RWPE2 (cell line): Measurements from ENCODE around the gene CNGA3.
"Not testable (repeated sequence)": the region's sequence is repeated elsewhere in the genome, so short reads cannot be mapped to it uniquely, and the experiment has no call there.

Source experiments
- ATAC-seq: fragments of 200-7000 bp; cut with Tn5 transposase; 3 replicates; pipeline ENCODE4 v1.9.1; 2021; ENCODE audit warnings: low read depth
- DNase-seq: peaks from one replicate; pipeline ENCODE4 v3.0.0-alpha.2; 2020; ENCODE audit warnings: low spot score
- H3K27ac ChIP-seq: fragments of 450-650 bp; 2 replicates; pipeline ENCODE4 v1.5.1; 2017; ENCODE audit warnings: mild to moderate bottlenecking; ENCODE audit not compliant: poor library complexity, severe bottlenecking
- H3K27me3 ChIP-seq: fragments of 250-450 bp; sonication (Bioruptor Pico); 2 replicates; pipeline ENCODE4 v1.5.1; 2021; ENCODE audit warnings: mild to moderate bottlenecking, moderate library complexity; ENCODE audit not compliant: insufficient read depth, poor library complexity, severe bottlenecking
- H3K36me3 ChIP-seq: fragments of 250-450 bp; sonication (Bioruptor Pico); 2 replicates; pipeline ENCODE4 v1.5.1; 2020; ENCODE audit warnings: low read depth, mild to moderate bottlenecking, moderate library complexity
- H3K4me1 ChIP-seq: fragments of 250-450 bp; sonication (Bioruptor Pico); 2 replicates; pipeline ENCODE4 v1.5.1; 2021; ENCODE audit warnings: mild to moderate bottlenecking, moderate library complexity; ENCODE audit not compliant: insufficient read depth, poor library complexity, severe bottlenecking
- H3K4me3 ChIP-seq: fragments of 250-450 bp; sonication (Bioruptor Pico); 2 replicates; pipeline ENCODE4 v1.5.1; 2021; ENCODE audit warnings: mild to moderate bottlenecking, moderate library complexity; ENCODE audit not compliant: severe bottlenecking
- H3K9me3 ChIP-seq: fragments of 250-450 bp; sonication (Bioruptor Pico); 2 replicates; pipeline ENCODE4 v1.5.1; 2021; ENCODE audit warnings: mild to moderate bottlenecking, moderate library complexity; ENCODE audit not compliant: severe bottlenecking
- TF ChIP-seq, protein P1 (sequence below): fragments of 450-650 bp; IDR thresholded peaks from one replicate; pipeline ENCODE4 v1.5.1; 2017; ENCODE audit warnings: mild to moderate bottlenecking, moderate library complexity; ENCODE audit not compliant: poor library complexity, severe bottlenecking

The CNGA3 gene

DNA sequence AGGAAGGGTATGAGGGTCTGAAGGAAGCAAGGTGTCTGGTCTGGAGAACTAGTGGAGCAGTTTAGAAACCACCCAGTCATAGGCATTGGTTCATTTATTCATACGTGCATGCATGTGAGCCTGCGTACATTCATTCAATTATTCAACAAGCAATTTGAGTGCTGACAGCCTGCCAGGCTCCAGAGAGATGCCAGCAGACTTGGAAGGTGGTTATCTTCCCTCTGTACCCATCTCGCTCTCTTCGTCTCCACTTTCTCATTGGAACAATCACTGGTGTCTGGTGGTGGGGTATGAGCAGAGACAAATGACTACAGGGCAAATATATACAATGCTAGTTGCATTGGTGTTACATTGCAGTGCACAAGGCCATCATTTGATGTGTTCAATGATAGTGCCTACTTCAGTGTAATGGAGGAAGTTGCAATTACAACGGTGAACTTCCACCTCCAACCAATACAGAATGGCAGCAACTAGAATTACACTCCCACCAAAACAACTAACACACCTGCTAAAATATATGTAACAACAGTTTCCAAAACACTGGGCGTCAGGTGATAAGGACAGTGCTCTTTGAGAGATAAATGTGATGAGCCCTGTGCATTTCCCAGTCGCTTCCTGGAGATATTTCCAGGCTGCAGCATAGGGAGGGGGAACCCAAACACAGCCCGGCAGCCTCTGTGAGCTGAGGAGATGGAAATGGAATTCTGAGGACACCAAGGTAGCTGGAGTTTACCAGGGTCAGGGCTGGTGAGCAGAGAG lies 32.6 kb upstream of the CNGA3 start:
- no peak for ATAC-seq
- no peak overlapping the region for H3K4me3 ChIP-seq
- no peaks in the 10 kb centered on the region for H3K9me3 ChIP-seq
- no peaks in the 10 kb centered on the region for H3K27me3 ChIP-seq
- no peak for DNase-seq
- TF ChIP-seq, protein P1, sequence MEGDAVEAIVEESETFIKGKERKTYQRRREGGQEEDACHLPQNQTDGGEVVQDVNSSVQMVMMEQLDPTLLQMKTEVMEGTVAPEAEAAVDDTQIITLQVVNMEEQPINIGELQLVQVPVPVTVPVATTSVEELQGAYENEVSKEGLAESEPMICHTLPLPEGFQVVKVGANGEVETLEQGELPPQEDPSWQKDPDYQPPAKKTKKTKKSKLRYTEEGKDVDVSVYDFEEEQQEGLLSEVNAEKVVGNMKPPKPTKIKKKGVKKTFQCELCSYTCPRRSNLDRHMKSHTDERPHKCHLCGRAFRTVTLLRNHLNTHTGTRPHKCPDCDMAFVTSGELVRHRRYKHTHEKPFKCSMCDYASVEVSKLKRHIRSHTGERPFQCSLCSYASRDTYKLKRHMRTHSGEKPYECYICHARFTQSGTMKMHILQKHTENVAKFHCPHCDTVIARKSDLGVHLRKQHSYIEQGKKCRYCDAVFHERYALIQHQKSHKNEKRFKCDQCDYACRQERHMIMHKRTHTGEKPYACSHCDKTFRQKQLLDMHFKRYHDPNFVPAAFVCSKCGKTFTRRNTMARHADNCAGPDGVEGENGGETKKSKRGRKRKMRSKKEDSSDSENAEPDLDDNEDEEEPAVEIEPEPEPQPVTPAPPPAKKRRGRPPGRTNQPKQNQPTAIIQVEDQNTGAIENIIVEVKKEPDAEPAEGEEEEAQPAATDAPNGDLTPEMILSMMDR = no peak
- H3K36me3 ChIP-seq = no peaks in the 10 kb centered on the region
- H3K27ac ChIP-seq = no peak overlapping the region
- H3K4me1 ChIP-seq = no peaks in the 10 kb centered on the region

DNA sequence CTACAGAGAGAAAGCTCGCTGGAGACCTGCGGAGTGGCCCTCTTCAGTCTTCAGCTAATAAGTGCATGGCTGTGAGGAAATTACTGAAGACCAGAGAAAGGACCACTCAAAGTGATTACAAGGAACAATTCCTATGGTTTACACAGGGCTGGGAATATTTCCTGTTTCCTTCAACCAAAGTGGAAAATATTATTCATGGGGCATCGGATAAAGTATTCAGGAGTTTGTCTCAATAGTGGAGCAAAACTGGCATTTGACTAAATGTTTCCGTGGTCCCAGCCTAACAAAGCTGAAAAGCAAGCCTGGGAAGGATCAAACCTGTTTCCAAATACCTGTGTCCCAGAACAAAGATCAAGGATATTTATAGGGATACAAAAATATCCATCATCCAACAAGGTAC lies 32.0 kb upstream of the CNGA3 start:
- DNase-seq (no peak), ATAC-seq (no peak)
- Histone ChIP-seq H3K27me3 (no peaks in the 10 kb centered on the region), H3K4me3 (no peak overlapping the region), H3K9me3 (no peaks in the 10 kb centered on the region), H3K4me1 (no peaks in the 10 kb centered on the region), H3K27ac (no peak overlapping the region), H3K36me3 (no peaks in the 10 kb centered on the region)
- TF ChIP-seq, protein P1 = no peak

DNA sequence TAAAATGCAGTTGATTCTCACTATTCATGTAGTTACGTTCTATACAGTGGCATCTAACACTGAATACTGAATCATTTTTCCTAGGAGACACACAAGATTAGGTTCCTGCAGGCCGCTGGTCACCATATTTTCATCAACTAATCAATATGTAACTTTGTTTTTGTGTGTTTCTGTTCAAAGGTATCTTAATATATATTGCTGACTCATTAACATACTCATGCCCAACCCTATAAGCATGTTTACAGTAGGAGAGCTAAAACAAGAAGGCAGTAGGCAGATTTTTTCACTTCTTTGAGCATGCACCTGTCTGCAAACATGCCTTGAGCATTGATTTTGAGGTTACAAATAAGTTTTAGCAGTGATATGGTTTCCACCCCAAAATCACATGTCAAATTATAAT lies 30.3 kb upstream of the CNGA3 start:
- Histone ChIP-seq H3K27me3 (no peaks in the 10 kb centered on the region), H3K27ac (no peak overlapping the region), H3K4me3 (no peak overlapping the region), H3K36me3 (no peaks in the 10 kb centered on the region), H3K4me1 (no peaks in the 10 kb centered on the region), H3K9me3 (no peaks in the 10 kb centered on the region)
- TF ChIP-seq, protein P1 = no peak
- ATAC-seq (no peak), DNase-seq (no peak)

DNA sequence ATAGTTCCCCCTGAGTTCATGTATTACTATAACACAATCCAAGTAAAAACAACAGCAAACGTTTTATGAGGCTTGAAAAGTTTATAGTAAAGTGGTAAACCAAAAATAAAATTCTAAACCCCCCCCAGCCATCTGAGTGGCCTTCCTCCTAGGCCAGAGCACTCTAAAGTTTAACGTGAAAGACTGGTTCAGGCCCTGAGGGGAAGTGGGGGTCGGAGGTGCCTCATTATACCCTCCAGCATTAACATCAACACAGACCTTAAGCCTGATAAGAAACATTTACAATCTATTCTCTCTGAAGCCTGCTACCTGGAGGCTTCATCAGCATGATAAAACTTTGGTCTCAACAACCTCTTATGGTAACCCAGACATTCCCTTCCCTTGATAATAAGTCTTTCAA lies 29.0 kb upstream of the CNGA3 start:
- no peak for ATAC-seq
- DNase-seq = no peak
- TF ChIP-seq, protein P1 = no peak

DNA sequence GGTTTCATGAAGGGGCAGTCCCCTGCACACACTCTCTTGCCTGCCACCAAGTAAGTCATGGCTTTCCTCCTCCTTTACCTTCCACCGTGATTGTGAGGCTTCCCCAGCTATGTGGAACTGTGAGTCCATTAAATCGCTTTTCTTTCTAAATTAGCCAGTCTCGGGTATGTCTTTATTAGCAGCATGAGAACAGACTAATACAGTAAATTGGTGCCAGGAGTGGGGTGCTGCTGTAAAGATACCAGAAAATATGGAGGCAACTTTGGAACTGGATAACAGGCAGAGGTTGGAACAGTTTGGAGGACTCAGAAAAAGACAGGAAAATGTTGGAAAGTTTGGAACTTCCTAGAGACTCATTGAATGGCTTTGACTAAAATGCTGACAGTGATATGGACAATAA lies 26.1 kb upstream of the CNGA3 start:
- H3K36me3 ChIP-seq, H3K4me1 ChIP-seq, H3K9me3 ChIP-seq, H3K4me3 ChIP-seq, ATAC-seq, DNase-seq, H3K27ac ChIP-seq, H3K27me3 ChIP-seq: not testable (repeated sequence)

More for the DNA sequence above, 29.0 kb upstream of the CNGA3 start:
- Histone ChIP-seq H3K9me3 (peaks cover 1% of the 10 kb centered on the region), H3K27ac (no peak overlapping the region), H3K4me1 (no peaks in the 10 kb centered on the region), H3K36me3 (no peaks in the 10 kb centered on the region), H3K27me3 (no peaks in the 10 kb centered on the region), H3K4me3 (no peak overlapping the region)
